HG03280 (cell line): ENCODE data around the gene GLTPD2.

Experiments used
- ATAC-seq: cut with Tn5 transposase; IDR thresholded peaks from one replicate; pipeline ENCODE4 v1.9.1; 2021; ENCODE audit warnings: mild to moderate bottlenecking, moderate library complexity; ENCODE audit not compliant: unreplicated experiment

GLTPD2 gene

DNA sequence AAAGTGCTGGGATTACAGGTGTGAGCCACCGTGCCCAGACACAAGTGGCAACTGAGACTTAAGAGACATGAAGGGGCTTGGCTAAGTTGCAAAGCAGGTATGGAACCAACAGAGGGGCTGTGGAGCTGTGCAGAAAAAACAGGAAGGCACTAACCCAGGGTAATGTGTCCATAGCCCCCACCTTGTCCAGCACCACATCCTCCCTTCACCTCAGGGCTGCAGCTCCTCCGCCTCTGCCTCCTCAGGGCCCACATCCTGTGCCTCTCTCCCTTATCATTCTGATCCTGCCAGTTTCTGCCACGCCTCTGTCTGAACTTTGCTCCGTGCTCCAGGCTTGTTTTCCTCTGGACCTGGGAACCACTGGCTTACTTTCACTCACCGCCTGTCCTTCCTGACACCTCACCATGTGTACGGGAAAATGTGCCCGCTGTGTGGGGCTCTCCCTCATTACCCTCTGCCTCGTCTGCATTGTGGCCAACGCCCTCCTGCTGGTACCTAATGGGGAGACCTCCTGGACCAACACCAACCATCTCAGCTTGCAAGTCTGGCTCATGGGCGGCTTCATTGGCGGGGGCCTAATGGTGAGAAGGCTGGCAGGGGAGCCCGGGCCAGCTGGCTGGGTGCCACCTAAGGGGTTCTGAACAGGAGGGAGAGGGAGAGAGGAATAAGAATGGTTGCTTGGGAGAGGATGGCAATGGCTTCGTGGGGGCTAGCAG, 17.1 kb upstream of the GLTPD2 start, which contains the start of gene TM4SF5:
Gene TM4SF5 (plus strand): TSS at position 368 of the 716 bp plus-strand sequence. CDS start 37 bp downstream, at position 405.
- no peak for ATAC-seq

DNA sequence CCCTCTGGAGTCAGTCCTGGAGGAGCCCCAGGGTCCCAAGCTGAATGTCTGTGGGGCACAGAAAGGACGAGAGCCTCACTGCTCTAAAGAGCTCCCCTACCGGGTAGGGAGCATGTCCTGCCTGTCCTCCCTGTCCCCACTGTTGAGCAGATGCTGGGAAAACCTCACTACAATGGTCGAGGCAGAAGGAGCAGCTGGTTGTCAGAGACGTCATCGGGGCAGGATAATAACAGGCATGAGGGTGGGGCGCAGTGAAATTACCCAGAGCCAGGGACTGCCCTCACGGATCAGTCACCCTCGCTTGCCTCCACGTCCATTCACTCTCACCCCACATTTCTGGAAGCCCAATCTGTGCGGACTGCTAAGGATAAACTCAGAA, 16.5 kb upstream of the GLTPD2 start:
- no peak for ATAC-seq

DNA sequence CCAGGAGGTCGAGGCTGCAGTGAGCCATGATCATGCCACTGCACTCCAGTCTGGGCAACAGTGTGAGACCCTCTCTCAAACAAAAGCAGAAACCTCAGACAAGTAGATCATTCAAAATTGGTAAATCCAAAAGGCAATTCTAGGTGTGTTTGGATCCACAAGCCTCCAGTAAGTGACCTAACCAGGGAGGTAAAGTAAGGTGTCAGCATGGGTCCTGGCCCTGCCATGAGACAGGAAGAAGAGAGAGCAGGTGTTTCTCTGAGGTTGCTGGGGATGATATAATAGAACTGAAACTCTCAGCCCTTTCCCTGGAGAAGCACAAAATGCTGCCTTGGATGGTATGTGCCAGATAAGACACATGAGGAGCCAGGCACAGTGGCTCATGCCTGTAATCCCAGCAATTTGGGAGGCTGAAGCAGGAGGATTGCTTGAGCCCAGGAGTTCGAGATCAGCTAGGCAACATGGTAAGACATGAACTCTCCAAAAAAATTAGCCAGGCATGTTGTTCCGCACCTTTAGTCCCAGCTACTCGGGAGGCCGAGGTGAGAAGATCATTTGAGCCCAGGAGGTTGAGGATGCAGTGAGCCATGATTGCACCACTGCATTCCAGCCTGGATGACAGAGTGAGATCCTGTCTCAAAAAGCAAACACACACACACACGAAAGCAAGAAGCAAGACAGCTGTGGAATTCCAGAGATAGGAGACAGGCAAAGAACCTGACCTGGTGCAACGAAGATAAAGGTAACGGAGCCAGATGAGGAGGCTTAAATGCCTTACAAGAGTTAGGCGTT, 10.6 kb upstream of the GLTPD2 start:
- ATAC-seq: no peak

DNA sequence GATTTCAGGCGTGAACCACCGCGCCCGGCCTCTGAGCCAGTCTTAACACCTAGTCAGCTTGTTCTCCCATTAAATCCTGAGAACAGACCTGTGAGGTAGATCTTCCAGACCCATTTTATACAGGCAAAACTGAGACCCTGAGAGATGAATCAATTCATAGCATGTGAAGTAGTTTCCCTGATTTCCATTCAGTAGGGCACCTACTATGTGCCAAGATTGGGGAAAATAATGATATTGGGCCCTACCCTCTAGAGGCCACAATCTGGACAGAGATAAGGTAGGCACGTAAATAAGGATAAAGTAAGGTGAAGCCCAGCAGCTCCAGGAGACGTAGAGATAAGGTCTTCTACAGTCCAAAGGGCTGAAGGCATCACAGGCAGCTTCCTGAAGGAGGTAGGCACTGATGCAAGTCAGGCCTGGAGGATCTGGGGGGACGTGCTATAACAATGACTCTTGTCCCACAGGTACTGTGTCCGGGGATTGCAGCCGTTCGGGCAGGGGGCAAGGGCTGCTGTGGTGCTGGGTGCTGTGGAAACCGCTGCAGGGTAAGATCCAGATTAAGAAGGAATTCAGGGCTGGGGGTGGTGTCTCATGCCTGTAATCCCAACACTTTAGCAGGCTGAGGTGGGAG, 8.3 kb upstream of the GLTPD2 start:
- ATAC-seq: no peak

DNA sequence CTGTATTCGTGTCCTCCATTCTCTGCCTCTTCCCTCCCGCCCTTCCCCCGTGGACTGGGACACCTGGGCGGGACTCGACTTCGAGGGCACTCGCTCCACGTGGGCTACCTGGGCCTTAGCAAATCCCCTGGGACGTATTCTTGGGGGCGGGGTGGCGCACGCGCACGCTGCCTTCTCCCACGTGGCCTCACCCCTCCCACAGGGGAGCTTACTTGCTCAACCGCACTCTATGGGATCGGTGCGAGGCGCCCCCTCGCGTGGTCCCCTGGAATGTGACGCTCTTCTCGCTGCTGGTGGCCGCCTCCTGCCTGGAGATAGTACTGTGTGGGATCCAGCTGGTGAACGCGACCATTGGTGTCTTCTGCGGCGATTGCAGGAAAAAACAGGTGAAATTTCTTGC, 6.1 kb upstream of the GLTPD2 start:
- no peak for ATAC-seq

DNA sequence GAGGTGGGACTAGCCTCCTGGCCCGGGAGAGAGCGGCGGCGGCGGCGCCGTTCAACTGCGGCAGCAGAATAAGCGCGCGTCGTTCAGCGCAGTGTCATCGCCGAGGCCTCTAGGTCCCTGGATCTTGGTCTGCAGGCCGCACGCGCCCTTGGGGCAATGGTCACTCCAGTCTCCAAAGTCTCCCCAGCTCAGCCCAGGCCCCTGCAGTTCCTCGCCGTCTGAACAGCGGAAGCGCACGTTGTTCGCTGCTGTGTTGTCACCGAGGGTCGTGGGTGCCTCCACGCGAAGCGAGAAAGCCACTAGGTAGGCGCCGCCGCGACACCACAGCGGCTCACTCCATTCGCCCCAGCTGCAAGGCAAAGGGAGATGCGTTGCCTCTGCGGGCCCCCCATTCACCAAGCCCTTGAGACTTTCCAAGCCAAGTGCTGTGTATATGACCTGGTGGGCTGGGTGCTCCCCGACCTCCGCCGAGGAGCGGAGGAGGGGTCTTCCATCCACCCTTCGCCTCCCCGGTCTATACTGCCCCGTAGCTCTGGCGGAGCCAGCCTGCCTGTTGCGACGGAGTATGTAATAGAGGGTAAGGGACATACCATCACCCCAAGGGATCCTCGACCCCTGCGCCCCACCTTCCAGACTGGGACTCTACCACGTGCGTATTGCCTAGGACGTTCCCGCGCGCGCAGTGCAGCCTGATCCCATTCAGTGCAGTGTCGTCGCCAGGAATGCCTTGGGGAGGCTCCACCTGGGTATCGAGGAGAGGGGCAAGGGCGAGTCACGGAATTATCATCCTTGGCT, 3.3 kb upstream of the GLTPD2 start:
- ATAC-seq: no peak

DNA sequence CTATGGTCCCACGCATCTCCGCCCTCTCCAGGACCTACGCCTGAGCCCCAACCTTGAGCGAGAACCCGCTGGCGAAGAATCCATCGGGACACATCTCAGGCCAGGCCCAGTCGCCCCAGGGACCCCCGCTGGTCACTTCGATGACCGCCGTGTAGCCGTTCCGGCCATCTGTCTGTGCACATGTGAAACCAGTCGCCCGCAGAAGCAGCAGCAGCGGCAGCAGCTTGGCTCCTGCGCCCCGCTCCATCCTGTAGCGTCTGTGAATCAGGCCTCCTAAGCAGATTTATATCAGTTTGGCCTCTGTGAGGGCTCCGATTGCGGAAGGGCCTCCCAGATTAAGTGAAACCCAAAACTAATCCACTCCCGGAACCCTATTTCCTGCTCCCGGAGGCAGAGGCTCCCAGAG, 2.7 kb upstream of the GLTPD2 start, which contains the start of gene VMO1:
Gene VMO1 (minus strand): TSS at position 259 of the 406 bp plus-strand sequence. CDS start 12 bp downstream, at position 247.
- ATAC-seq: no peak

DNA sequence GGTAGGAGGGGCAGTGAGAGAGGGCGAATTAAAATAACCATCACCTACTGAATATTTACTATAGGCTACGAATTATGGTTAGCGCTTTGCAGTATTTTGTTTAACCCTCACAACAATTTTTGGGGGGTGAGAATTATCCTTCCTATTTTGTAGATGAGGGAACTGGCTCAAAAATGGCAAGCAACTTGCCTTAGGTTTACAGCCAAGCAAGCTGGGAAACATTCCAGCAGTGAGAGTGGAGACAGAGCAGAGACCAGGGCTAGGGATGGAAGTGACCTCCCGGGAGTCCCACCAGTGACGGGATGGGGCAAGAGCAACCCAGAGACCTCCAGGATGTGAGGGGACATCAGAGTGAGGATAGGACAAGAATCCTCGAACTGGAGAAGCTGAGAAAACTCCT, 2.2 kb upstream of the GLTPD2 start:
- no peak for ATAC-seq

DNA sequence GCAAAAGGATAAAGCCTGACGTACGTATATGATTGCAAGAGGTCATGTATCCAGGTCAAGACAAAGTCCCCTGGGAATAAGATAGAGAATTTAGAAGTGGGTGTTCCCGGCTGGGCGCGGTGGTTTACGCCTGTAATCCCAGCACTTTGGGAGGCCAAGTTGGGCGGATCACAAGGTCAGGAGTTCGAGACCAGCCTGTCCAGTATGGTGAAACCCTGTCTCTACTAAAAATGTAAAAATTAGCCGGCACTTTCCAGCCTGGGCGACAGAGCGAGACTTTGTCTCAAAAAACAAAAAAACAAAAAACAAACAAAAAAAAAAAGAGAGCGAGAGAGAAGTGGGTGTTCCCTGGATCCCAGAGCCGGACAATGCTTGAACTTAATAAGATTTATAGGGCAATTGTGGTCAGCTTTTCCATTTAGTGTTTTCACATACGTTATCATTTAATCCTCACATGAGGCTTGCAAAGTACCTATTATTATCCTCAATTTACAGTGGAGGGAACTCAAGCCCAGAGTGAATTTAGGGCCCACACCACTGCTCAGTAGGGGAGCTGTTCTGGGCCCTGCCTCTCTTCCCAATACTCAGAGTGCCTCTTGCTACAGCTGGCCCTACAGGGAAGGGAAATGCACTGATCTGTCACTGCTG, 481 bp upstream of the GLTPD2 start:
- no peak for ATAC-seq

DNA sequence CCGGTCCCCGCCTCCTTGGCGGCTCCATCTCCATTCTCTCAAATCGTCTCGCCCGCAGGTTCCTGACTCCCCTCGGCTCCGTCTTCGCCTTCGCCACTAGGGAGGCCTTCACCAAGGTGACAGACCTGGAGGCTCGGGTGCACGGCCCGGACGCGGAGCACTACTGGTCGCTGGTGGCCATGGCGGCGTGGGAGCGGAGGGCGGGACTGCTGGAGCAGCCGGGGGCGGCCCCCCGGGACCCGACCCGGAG, 862 bp downstream of the GLTPD2 start:
- no peak for ATAC-seq

DNA sequence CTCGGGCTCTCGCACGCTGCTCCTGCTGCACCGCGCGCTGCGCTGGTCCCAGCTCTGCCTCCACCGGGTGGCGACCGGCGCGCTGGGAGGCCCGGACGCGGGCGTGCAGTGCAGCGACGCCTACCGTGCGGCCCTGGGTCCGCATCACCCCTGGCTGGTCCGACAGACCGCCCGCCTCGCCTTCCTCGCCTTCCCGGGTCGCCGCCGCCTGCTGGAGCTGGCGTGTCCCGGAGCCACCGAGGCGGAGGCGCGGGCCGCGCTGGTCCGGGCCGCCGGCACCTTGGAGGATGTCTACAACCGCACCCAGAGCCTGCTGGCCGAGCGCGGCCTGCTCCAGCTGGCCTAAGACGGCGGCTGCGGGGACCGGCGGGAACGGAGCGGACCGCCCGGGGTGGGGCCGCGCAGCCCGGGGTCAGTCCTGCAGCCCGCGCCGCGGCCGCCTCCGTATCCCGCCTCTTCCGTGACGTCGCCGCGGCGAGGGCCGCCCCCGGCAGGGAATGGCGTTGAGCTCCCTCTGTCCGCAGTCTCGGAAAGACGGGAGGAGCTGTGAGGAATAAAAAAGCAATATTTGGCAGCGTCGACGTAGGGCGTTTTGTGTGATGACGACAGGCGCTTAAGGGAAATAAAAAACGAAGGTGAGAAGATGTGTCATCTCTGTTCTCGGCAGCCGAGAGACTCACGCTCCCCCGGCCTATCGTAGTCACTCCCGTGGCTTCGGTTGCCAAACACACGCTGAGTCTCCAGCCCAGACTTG, 1.4 kb downstream of the GLTPD2 start:
- ATAC-seq: peak; percentile 88

DNA sequence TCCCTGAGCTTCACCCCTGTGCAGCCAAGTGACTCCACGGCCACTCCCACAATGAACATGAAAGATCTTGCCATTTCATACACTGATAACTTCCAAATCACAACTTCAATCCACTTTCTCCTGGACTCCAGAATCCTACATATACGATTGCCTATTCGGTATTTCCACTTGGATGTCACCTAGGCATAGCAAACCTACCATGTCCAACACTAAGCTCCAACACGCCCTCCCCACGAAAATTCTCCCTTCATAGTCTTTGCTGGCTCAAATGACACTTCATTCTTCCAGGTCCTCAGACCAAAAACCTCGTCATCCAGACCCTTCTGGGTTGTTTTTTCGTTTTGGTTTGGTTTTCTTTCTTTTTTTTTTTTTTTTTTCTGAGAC, 1.9 kb downstream of the GLTPD2 start:
- ATAC-seq: no peak

DNA sequence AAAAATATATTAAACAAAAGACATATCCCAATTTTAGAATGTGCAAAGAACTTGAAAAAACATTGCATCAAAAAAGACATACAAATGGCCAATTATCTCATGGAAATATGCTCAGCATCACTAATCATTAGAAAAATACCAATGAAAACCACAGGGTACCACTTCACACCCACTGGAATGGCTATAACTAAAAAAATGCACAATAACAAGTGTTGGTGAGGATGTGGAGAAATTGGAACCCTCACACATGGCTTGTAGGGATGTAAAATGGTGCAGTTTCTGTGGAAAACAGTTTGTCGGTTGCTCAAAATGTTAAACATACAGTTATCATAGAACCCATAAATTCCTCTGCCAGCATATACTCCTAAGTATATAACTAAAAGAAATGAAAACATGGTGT, 6.4 kb downstream of the GLTPD2 start:
- ATAC-seq: no peak

DNA sequence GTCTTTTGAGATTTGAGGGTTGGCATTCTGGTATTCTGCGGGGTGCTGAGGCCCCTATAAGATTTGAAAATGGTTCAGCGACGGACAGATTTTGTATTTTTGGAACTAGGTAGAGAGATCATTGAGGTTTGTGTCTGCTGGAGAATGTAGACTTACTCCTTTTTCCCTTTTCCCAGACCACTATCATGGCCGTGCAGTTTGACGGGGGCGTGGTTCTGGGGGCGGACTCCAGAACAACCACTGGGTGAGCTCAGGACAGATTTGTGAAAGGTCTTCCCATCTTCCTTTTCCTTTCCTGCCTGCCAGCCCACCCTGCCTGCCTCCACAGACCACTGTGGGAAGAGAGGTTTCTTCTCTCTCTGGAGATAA, 7.8 kb downstream of the GLTPD2 start:
- ATAC-seq: peak; percentile 11

DNA sequence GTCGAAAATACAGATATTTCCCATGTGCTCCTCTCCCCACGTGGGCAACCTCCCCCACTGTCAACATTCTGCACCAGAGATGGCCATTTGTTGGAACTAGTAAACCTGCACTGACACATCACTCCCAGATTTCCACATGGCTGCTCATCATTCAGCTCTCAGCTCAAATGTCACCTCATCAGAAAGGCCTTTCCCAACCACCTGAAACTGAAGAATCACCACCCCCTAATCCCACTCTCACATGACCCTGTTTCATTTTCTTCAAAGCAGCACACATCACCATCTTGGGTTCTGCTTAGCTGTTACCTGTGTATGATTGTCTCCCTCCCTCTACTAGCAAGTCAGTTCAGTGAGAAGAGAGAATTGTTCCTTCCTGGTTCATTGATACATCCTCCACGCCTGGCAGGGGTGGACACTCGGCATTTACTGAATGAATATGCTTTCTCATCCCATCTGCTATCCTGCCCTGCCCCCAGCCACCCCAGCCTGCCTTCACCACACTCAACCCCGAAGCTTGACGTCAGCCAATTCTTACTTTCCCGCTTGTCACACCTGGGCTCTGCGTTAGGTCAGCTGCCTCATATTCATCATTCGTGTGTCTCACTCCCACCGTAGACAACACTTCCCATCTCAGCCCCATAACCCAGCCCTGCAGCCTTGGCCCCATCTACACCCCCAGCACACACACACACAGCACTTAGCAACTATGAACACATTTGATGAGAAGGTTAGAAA, 11.9 kb downstream of the GLTPD2 start:
- no peak for ATAC-seq

DNA sequence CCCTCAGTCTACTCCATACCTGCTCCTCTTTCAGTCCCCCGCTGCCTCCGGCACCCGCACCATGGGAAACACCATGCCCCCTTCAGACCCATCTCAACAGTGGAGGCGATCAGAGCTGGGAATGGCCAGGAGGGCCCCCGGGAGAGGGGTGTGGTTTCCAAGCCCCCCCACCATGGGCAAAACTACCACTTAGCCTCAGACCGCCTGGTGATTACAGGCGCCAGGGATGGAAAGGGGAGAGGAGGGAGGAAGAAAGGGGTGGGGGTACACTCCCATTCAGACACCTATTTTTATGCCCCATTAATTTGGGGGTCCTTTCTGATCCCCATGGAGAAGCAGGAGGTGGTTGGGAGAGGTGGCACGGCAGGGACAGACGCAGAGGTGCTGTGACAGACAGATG, 13.5 kb downstream of the GLTPD2 start, which contains the start of gene C17orf114:
Gene C17orf114 (minus strand): TSS at position 101 of the 400 bp plus-strand sequence.
- no peak for ATAC-seq

DNA sequence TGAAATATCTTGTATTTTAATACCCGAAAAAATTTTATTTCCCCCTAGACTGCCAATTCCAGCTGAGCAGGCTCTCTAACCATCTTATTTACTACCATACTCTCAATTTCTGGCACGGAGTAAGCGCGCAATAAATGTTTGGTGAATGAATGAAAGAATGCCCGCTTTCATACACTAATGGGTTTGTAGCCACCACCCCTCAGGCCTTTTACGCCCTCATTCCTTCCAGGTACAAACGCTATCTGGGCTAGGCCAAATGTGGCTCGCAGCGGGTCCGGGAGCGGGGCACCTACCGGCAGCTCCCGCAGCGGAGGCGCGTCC, 17.7 kb downstream of the GLTPD2 start:
- ATAC-seq: no peak

DNA sequence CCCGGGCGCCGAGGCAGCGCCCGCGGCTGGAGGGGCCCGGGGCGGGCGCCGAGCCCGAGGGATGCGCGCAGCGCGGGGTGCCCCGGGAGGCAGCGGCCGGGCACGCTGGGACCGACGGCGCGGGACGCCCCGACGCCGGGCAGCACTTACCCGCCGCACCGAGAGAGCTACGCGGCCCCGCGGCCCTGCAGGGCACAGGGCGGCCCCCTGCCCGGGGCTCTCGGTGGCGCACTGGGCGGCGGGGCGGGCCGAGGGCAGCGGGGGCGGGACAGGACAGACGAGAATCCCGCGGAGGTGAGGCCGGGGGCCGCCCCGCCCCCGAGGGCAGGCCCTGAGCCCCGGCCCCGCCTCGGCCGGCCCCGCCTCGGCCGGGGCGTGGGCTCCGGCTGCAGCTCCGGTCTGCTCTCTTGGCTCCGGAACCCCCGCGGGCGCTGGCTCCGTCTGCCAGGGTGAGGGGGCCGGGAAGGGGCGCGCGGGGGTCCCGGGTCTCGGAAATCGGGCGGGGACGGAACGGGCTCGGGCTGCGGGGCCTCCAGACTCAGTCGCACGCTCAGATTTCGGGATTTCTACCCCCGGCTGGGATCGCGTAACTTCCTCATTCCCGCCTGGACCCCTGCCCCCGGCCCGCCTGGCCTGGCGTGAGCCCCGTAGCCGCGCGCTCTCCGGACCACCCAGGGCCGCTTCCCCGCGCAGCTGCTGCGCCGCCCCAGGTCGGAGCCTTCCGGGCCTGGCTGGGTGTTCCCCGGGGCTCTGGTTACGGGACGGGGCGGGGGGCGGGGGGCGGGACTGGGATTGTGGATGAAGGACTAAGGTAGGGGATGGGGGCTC, 18.2 kb downstream of the GLTPD2 start, which contains the start of gene PLD2:
Gene PLD2 (plus strand): TSS at position 376 of the 828 bp plus-strand sequence. CDS start 621 bp downstream, outside the sequence.
- peak; percentile 93 for ATAC-seq
